Dermis microvascular lymphatic vessel endothelial cell (primary cell): Measurements from ENCODE around the gene APP. TPM values are rescaled to one million over a fixed set of nuclear protein-coding genes. Genes with fewer than 3 reads are reported as not detected.

ENCODE experiments used
- DNase-seq, 2 donors: peaks; one replicate each; pipeline versions ENCODE4 v3.0.0 to v3.0.0-alpha.2; 2010; ENCODE audit warnings: low read depth in 2 of 2
- total RNA-seq: library from RNA; depleted of rRNA; stranded (reverse); fragments of >200 nt; gene quantifications from 2 replicates; pipeline ENCODE4 v1.2.1, GENCODE V29; 2014

Gene APP
- total RNA-seq, 1 donor from 2014 or later, result 603 TPM

GRCh38 chr21:25831300-25831960 is 339.1 kb downstream of the APP start:
- peak in 1 of 2 donors; percentile 23 for DNase-seq
